HG03095 (cell line): Measurements from ENCODE around the gene TFAP2E.

Experiments
- ATAC-seq: cut with Tn5 transposase; IDR thresholded peaks from one replicate; pipeline ENCODE4 v1.9.1; 2021; ENCODE audit warnings: moderate library complexity; ENCODE audit not compliant: unreplicated experiment

Gene TFAP2E

DNA sequence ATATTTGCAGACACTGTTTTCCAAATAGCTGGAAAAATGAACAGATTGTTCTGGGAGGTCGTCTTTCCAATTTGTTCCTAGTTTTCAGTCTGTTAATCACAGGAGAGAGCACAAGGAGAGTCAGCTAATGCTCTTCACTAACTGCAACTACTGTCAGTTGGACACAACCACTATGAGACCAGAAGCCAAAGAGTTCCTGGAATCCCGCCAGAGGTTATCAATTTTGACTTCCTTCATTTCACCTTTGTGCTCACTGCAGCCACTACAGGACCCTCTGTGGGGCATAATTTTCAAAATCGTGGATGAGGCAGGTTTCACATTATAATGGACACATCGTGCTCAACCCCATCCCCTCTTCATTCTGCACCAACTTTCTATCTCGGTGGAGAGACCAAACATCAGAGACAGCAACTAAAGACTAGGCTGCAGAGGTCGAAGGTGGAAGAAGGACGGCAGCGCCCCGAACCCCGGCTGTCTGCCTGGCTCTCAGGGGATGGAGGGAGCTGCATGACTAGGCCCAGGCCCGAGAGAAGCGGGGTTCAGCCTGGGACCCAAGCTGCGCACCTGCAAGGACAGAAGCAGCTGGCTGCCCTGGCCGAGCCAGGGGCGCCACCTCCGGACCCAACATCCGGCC, 16.5 kb upstream of the TFAP2E start:
- ATAC-seq: no peak

DNA sequence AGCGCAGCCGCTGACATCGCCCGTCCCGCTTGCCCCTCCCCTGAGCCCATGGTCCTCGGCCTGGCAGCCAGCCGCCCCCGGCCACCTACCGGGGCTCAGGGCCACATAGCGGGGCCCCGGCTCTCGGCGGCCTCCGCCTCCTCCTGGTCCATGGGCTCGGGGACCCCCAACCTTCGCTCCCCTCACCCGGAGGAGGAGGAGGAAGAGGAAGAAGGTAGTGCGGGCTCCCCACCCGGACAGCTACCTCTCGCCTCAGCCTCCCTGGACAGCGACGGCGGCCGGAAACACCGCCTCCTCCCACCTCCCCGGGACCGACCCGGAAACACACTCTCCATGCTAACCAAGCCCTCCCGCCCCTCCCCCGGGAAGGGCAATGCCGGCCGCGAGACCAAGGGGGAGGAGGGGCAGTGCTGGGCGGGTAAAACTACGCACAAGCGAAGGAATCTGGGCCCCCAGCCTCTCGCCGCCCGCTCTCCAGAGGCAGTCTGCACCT, 15.9 kb upstream of the TFAP2E start, which contains the start of gene KIAA0319L:
TSS of gene KIAA0319L (minus strand) at position 286 of the 493 bp plus-strand sequence. CDS start 2,912 bp downstream, outside the sequence.
- ATAC-seq: peak; percentile 69

DNA sequence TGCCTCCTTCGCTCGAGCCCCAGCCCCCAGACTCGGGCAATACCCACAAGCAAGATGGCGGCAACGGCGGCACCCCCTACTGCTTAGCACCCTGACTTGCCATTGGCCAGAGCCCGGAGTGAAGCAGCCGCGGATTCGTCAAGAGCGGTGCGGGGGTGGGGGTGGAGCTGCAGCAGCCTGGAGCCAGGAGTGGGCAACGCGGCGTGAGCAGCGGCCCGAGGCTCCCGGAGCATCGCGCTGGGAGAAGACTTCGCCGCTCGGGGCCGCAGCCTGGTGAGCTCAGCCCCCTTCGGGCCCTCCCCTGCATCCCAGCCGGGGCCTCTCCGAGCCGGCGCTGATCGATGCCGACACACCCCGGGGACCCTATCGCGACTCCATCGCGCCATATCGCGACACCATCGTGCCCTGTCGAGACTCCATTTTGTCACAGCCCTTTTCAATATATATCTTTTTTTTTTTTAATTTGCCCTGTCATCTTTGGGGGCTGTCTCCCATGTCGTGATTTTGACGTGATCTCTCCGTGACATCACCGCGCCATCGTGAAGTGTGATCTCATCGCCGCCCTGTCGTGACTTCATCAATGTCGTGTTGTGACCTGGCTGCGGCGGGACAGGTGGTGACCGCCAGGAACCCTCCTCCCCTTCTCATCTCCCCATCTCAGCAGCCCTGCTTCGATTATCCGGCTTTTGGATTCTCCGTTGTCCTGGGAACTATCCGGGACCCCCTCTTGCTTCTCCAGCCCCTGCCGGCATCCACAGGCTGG, 15.3 kb upstream of the TFAP2E start, which contains the start of gene NCDN:
TSS of gene NCDN (plus strand) at position 189 of the 763 bp plus-strand sequence. CDS start at position 581, 392 bp downstream.
- peak; percentile 72 for ATAC-seq

GRCh38 chr1:35558374-35559316, 14.5 kb upstream of the TFAP2E start:
- no peak for ATAC-seq

GRCh38 chr1:35559317-35559944, 13.7 kb upstream of the TFAP2E start:
- ATAC-seq: no peak

GRCh38 chr1:35560256-35561225, 12.6 kb upstream of the TFAP2E start:
- ATAC-seq: no peak

DNA sequence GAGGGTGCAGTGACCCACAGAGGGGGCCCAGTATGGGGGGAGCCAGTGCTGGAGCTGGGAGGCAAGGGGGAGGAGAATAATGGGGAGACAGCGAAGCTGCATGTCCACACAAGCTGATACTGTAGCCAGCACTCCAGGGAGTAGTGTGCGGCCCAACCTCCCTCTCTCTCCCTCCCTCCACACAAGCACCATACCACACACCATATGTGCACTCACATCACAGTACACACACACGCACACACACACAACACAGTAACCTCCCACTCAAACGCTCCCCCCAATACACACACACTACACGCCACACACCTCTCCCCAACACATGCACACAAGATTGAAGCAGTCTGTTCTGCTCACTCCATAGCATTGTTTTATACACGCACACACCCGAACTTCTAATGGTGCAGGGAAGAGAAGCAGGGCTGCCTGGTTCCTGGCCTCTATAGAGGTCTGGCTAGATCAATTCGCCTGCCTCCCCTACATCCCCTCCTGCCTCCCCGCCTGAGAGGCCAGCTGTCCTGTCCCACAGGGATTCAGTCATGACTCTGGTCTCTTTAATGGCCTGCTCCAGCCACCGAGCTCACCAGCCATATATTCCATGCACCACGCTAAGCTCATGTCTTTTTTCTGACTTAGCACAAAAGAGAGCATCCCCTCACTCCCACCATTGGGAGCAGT, 11.7 kb upstream of the TFAP2E start:
- no peak for ATAC-seq

DNA sequence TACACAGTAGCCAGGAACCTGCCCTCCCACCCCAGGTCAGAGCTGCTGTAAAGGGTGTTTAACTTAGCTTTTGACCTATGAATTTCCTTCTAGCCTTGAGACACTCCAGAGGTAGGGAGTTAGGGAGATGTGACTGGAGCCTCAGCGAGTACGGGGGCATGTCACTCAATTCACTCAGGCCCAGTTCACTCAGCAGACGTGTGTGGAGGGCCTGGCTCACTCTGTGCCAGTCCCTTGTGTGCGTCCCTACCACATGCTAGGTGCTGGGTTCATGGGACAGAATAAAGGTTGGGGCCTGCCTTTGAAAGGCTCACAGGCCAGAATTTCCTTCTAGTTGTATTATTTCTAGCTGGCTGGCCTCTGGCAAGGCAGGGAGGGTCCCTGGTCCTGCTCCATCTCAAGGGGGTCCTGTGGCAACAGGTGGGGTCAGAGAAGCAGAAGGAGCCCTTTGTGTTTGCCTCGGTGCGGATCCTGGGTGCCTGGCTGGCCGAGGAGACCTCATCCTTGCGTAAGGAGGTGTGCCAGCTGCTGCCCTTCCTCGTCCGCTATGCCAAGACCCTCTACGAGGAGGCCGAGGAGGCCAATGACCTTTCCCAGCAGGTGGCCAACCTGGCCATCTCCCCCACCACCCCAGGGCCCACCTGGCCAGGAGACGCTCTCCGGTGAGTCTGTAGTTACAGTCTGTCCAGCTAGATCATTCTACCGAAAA, 11.0 kb upstream of the TFAP2E start:
- no peak for ATAC-seq

DNA sequence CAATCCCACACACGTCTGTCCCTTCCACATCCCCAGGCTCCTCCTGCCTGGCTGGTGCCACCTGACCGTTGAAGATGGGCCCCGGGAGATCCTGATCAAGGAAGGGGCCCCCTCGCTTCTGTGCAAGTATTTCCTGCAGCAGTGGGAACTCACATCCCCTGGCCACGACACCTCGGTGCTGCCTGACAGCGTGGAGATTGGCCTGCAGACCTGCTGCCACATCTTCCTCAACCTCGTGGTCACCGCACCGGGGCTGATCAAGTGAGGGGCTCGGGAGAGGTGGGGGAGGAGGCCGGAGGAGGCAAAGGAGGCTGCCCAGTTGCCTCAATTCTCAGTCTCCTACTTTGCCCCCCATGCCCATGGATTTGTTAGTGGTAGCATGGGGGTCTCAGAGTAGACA, 9.9 kb upstream of the TFAP2E start:
- ATAC-seq: no peak

DNA sequence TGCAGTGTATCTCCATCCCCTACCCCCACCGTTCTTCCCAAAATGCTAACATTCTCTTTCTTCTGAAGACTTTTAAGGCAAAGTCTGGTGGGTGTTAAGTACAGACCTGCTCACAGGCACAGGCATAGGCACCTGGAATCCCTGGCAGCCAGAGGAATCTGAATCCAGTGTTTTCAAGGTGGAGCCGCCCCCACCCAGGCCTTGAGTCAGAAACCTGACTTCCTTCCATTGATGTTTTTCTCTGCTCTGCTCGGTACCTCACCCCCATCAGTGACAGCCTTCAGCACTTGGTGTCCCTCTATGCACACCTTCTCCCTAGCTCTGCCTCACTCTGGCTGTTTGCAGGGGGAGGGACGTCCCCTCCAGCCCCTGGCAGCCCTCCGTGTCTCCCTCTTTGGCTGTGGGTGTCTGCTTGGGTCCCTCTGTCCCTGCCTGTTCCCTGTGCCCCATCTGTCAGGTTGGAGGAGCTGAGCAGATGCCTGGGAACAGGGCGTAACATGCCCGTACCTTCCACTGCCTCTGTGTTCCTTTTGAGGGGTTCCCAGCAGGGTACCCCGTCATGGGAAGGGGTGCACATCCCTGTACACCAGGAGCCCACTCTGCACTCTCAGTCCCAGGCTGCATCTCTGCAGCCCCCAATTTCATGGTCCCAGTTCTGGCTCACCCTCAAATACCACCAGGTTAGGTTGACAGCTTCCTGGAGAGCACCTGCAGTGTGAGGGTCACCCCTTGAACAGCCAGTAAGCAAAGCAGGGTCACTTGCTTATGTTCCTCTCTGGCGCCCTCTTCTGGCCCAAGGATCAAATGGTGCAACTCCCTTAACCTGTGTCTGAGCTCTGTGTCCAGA, 8.9 kb upstream of the TFAP2E start:
- no peak for ATAC-seq

DNA sequence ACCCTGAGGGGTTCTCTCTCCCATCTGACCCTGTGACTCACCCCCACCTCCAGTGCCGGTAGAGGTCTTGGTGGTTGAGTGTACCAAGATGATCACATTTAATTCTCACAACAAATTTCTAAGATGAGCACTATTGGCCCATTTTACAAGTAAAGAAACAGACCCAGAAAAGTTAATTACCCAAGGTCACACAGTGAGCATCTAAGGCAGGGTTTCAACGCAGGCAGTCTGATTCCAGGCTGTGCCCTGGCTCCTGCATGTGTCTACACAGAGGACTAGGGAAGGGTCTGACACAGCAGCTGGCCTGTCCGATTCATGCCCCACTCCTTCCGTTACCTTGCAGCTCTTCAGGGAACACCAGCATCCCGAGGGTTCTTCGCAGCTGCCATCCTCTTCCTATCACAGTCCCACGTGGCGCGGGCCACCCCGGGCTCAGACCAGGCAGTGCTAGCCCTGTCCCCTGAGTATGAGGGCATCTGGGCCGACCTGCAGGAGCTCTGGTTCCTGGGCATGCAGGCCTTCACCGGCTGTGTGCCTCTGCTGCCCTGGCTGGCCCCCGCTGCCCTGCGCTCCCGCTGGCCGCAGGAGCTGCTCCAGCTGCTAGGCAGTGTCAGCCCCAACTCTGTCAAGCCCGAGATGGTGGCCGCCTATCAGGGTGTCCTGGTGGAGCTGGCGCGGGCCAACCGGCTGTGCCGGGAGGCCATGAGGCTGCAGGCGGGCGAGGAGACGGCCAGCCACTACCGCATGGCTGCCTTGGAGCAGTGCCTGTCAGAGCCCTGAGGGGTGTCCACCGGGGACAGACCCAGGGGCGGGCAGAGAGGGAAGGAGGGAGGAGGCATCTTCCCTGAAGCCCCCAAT, 8.0 kb upstream of the TFAP2E start:
- ATAC-seq: no peak

- no peak for ATAC-seq
Measured at GRCh38 chr1:35565742-35566133, 7.4 kb upstream of the TFAP2E start.

GRCh38 chr1:35567947-35568558, 5.1 kb upstream of the TFAP2E start:
- ATAC-seq: no peak

DNA sequence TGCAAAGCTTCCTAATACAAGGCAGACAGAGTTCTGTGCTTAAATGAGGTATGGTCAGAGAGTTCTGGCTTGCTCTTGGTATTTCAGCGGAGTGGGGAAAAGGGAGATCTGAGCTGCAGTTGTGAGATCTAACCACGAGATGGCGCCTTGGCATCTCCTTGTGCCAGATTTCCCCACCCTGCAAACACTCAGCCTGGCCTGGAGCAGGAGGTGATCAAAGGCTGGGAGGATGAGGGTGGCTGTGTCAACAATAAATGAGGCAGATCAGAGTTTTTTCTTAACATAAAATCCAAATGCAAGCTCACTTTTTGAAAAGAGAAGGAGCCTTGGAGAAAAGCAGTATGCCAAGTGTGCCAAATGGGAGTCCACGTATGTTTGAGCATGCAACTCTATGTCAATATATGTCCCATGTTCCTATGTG, 4.1 kb upstream of the TFAP2E start:
- ATAC-seq: no peak

DNA sequence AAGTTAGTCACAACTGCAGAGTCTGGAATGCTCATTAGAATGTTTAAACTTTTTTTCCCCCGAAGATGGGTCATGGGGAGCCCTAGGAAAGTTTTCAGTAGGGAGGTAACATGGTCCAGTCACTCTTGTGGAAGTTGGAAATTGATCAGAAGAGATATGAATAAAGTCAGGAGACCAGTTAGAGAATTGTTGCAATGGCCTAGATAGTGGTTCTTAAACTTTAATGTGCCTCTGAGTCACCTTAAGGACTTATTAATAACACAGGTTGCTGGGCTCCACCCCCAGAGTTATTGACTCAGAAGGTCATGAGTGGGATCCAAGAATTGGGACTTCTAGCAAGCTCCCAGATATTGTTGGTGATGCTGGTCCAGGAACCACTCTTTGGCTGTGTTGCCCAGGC, 3.2 kb upstream of the TFAP2E start:
- no peak for ATAC-seq

- ATAC-seq: no peak
Measured at GRCh38 chr1:35570589-35571137, 2.5 kb upstream of the TFAP2E start.
